Endodermal cell (in vitro differentiated cells): Measurements from ENCODE around the gene GPHN. TPM values are rescaled to one million over a fixed set of nuclear protein-coding genes. Genes with fewer than 3 reads are reported as not detected.

ENCODE experiments used
- DNase-seq: peaks from one replicate; pipeline ENCODE4 v3.0.0-alpha.2; 2017
- H3K27ac ChIP-seq: 2 replicates; pipeline ENCODE4 v1.5.1; 2013; ENCODE audit warnings: mild to moderate bottlenecking, low read depth, low read length, moderate library complexity
- H3K27me3 ChIP-seq: 2 replicates; pipeline ENCODE4 v1.6.1; 2013; ENCODE audit warnings: mild to moderate bottlenecking, low read length, moderate library complexity; ENCODE audit not compliant: insufficient read depth, control insufficient read depth, poor library complexity, severe bottlenecking
- H3K36me3 ChIP-seq: 2 replicates; pipeline ENCODE4 v1.7.0; 2013; ENCODE audit warnings: mild to moderate bottlenecking, low read length, moderate library complexity; ENCODE audit not compliant: control insufficient read depth, insufficient read depth
- H3K4me1 ChIP-seq: one replicate; pipeline ENCODE4 v1.7.0; 2013; ENCODE audit warnings: low read length; ENCODE audit not compliant: control insufficient read depth, insufficient read depth
- H3K4me3 ChIP-seq: 2 replicates; pipeline ENCODE4 v1.5.1; 2013; ENCODE audit warnings: mild to moderate bottlenecking, low read length, moderate library complexity
- H3K9ac ChIP-seq: 2 replicates; pipeline ENCODE4 v1.6.1; 2013; ENCODE audit warnings: mild to moderate bottlenecking, low read length, moderate library complexity; ENCODE audit not compliant: poor library complexity, severe bottlenecking; ENCODE audit errors: extremely low read depth
- H3K9me3 ChIP-seq: 2 replicates; pipeline ENCODE4 v1.6.1; 2013; ENCODE audit warnings: mild to moderate bottlenecking, low read length, moderate library complexity; ENCODE audit not compliant: control insufficient read depth
- H3K27ac Mint-ChIP-seq: 2 replicates; pipeline ENCODE4 v1.8.0; 2020; ENCODE audit warnings: mixed read lengths
- H3K27me3 Mint-ChIP-seq: 2 replicates; pipeline ENCODE4 v1.8.0; 2021; ENCODE audit warnings: mild to moderate bottlenecking, mixed read lengths; ENCODE audit not compliant: insufficient read depth
- H3K36me3 Mint-ChIP-seq: 2 replicates; pipeline ENCODE4 v1.8.0; 2020; ENCODE audit warnings: low read depth, mixed read lengths
- H3K4me1 Mint-ChIP-seq: 2 replicates; pipeline ENCODE4 v1.8.0; 2020; ENCODE audit warnings: mixed read lengths
- H3K4me3 Mint-ChIP-seq: 2 replicates; pipeline ENCODE4 v1.8.0; 2020; ENCODE audit warnings: mild to moderate bottlenecking, moderate library complexity, mixed read lengths
- H3K9me3 Mint-ChIP-seq: 2 replicates; pipeline ENCODE4 v1.8.0; 2020; ENCODE audit warnings: mild to moderate bottlenecking, mixed read lengths
- WGBS, 2 experiments: methylation state at CpG; one replicate each; pipeline versions ENCODE4 v1.1.5 to v1.1.7; 2013; ENCODE audit warnings: missing lambda C conversion rate in 2 of 2, mixed read lengths in 1 of 2; ENCODE audit not compliant: insufficient coverage in 1 of 2, insufficient read length in 1 of 2; 5-methylcytosine and 5-hydroxymethylcytosine counted together
- total RNA-seq, 2 donors: library from RNA; stranded (reverse); fragmentation: NEBNext Ultra II Directional in 1 of 2; extraction: Animal tissue kit (Norgen Biotek cat#: 25700) in 1 of 2; gene quantifications; 2 replicates in 1 of 2; 3 replicates in 1 of 2; pipeline ENCODE4 v1.2.1, GENCODE V29; 2021
- TF ChIP-seq, protein P1 (sequence below): fragments of 200-600 bp; sonication (generic); conservative IDR thresholded peaks from 2 replicates; pipeline ENCODE4 v1.5.0; 2021; ENCODE audit warnings: antibody characterized with exemption, mild to moderate bottlenecking

Gene GPHN
- total RNA-seq, 2 donors from 2014 or later = 12.4 to 15.0 TPM

DNA sequence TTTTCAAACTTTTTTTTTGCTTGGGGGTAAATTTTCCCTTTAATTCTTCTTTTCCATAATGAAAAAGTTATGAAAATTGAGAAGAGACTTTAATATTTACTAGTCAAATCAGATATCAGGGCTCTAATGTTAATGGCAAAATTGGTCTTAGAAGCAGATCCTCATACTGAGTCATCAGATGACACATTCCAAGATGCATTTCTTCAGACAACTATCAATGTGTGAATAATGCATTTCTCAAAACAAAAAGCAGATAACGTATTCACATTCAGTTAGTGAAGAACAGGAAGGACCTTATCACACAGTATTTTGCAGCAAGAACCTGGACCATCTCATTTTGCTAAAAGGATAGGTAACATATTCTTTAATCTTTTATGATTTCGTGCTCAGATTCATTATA lies 130.7 kb downstream of the GPHN start:
- Mint-ChIP-seq H3K4me1 (peaks cover 20% of the 10 kb centered on the region), H3K27me3 (no peaks in the 10 kb centered on the region), H3K9me3 (no peaks in the 10 kb centered on the region), H3K36me3 (no peaks in the 10 kb centered on the region), H3K27ac (no peak overlapping the region), H3K4me3 (no peak overlapping the region)
- H3K27me3 ChIP-seq = no peaks in the 10 kb centered on the region
- H3K9me3 ChIP-seq = no peaks in the 10 kb centered on the region
- no peak for DNase-seq
- H3K4me3 ChIP-seq = no peak overlapping the region
- H3K36me3 ChIP-seq = no peaks in the 10 kb centered on the region
- no peak overlapping the region for H3K9ac ChIP-seq
- H3K4me1 ChIP-seq = peaks cover 7% of the 10 kb centered on the region
- 88% methylated on average over 1 of the region's 2 CpGs for WGBS, 2 experiments
- TF ChIP-seq, protein P1, sequence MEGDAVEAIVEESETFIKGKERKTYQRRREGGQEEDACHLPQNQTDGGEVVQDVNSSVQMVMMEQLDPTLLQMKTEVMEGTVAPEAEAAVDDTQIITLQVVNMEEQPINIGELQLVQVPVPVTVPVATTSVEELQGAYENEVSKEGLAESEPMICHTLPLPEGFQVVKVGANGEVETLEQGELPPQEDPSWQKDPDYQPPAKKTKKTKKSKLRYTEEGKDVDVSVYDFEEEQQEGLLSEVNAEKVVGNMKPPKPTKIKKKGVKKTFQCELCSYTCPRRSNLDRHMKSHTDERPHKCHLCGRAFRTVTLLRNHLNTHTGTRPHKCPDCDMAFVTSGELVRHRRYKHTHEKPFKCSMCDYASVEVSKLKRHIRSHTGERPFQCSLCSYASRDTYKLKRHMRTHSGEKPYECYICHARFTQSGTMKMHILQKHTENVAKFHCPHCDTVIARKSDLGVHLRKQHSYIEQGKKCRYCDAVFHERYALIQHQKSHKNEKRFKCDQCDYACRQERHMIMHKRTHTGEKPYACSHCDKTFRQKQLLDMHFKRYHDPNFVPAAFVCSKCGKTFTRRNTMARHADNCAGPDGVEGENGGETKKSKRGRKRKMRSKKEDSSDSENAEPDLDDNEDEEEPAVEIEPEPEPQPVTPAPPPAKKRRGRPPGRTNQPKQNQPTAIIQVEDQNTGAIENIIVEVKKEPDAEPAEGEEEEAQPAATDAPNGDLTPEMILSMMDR = no peak
- H3K27ac ChIP-seq = no peak overlapping the region

DNA sequence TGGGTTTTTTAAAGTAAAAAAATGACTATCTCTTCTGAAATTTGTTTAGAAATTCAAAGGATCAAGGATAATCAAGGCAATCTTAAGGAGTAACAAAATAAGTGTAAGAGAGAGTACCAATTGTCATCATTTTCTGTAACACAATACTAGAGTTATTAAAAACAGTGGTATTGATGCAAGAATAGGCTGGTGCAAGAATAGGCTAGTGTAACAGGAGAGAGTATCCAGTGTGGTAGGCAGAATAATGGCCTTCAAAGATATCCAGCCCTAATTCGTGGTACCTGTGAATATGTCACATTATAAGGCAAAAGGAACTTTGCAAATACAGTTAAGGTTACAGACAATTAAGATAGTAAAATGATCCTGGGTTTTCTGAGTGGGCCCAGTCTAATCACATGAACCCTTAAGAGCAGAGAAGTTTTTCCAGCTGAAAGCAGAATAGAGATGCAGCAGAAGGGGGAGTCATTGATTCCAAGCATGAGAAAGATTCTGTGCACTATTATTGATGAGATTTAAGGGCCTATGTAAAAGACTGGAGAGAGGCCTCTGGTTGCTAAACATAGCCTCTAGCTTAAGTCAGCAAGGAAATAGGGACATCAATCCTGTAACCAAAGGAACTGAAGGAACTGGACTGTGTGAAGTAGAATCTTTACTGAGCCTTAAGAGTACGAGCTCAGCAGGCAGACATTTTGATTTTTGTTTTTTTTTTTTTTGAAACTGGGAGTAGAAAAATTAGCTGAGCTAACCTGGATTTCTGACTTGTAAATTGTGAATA lies 134.1 kb downstream of the GPHN start:
- no peak overlapping the region for H3K9ac ChIP-seq
- WGBS, 2 experiments = 91 to 100% methylated on average over 2 of the region's 2 CpGs
- no peak overlapping the region for H3K27ac ChIP-seq
- no peak overlapping the region for H3K4me3 Mint-ChIP-seq
- H3K4me1 ChIP-seq = no peaks in the 10 kb centered on the region
- DNase-seq = no peak
- H3K27me3 Mint-ChIP-seq = no peaks in the 10 kb centered on the region
- no peaks in the 10 kb centered on the region for H3K27me3 ChIP-seq
- H3K4me1 Mint-ChIP-seq = peaks cover 16% of the 10 kb centered on the region
- H3K36me3 ChIP-seq = no peaks in the 10 kb centered on the region
- H3K9me3 ChIP-seq = no peaks in the 10 kb centered on the region
- TF ChIP-seq, protein P1 = no peak
- no peak overlapping the region for H3K27ac Mint-ChIP-seq
- H3K4me3 ChIP-seq = no peak overlapping the region
- H3K36me3 Mint-ChIP-seq = no peaks in the 10 kb centered on the region
- H3K9me3 Mint-ChIP-seq = no peaks in the 10 kb centered on the region

DNA sequence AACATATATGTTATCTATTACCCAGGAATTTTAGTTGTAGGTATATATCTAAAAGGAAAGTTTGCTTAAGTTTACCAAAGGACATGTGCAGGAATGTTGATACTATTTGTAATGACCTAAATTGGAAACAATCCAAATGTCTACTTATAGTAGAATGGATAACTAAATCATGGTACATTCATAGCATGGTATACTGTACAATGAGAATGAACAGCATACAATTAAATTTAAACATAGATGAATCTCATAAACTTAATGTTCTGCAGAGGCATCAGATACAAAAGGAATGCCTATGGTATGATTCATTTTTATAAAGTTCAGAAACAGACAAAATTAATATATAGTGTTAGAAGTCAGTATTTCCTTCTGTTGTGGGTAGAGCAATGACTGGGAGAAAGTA lies 135.4 kb downstream of the GPHN start:
- H3K27me3 ChIP-seq = no peaks in the 10 kb centered on the region
- Mint-ChIP-seq H3K36me3 (no peaks in the 10 kb centered on the region), H3K4me3 (no peak overlapping the region), H3K9me3 (no peaks in the 10 kb centered on the region), H3K4me1 (peaks cover 16% of the 10 kb centered on the region), H3K27me3 (no peaks in the 10 kb centered on the region), H3K27ac (no peak overlapping the region)
- no peak overlapping the region for H3K27ac ChIP-seq
- no peaks in the 10 kb centered on the region for H3K9me3 ChIP-seq
- H3K4me1 ChIP-seq = no peaks in the 10 kb centered on the region
- TF ChIP-seq, protein P1 = no peak
- H3K36me3 ChIP-seq = no peaks in the 10 kb centered on the region
- H3K4me3 ChIP-seq = no peak overlapping the region
- DNase-seq = no peak
- no peak overlapping the region for H3K9ac ChIP-seq
